Aorta (tissue), 5 donors: Measurements from ENCODE around the gene KIAA0930. TPM values are rescaled to one million over a fixed set of nuclear protein-coding genes. Genes with fewer than 3 reads are reported as not detected.
A peak's percentile ranks its signal among the peaks of the same experiment; 100 is the strongest.

Experiments
- ATAC-seq: fragments of 200-7000 bp; cut with Tn5 transposase; one replicate; pipeline ENCODE4 v1.9.1; 2022; ENCODE audit warnings: moderate library complexity; ENCODE audit not compliant: low FRiP score
- DNase-seq, 2 donors: peaks; one replicate each; pipeline ENCODE4 v3.0.0-alpha.2; 2020
- H3K27ac ChIP-seq, 2 donors: one replicate each; pipeline ENCODE4 v1.5.1; 2013; ENCODE audit warnings: low read length in 2 of 2, mild to moderate bottlenecking in 2 of 2, moderate library complexity in 2 of 2, control low read depth in 1 of 2, inconsistent platforms in 1 of 2, low read depth in 1 of 2
- H3K27me3 ChIP-seq, 2 donors: one replicate each; pipeline ENCODE4 v1.6.1; 2013; ENCODE audit warnings: control low read depth in 1 of 2, low read length in 1 of 2, mild to moderate bottlenecking in 1 of 2, moderate library complexity in 1 of 2; ENCODE audit not compliant: insufficient read depth in 2 of 2, control insufficient read depth in 1 of 2
- H3K36me3 ChIP-seq, 2 donors: one replicate each; pipeline ENCODE4 v1.6.1; 2013; ENCODE audit warnings: control low read depth in 1 of 2, low read length in 1 of 2, mild to moderate bottlenecking in 1 of 2; ENCODE audit not compliant: insufficient read depth in 2 of 2, control insufficient read depth in 1 of 2
- H3K4me1 ChIP-seq, 2 donors: one replicate each; pipeline ENCODE4 v1.6.1; 2013; ENCODE audit warnings: low read length in 2 of 2, control low read depth in 1 of 2, mild to moderate bottlenecking in 1 of 2, moderate library complexity in 1 of 2; ENCODE audit not compliant: insufficient read depth in 2 of 2, control insufficient read depth in 1 of 2
- H3K4me3 ChIP-seq, 2 donors: one replicate each; pipeline ENCODE4 v1.5.1; 2013; ENCODE audit warnings: low read length in 2 of 2, control low read depth in 1 of 2, mild to moderate bottlenecking in 1 of 2
- H3K9me3 ChIP-seq: one replicate; pipeline ENCODE4 v1.6.1; 2013; ENCODE audit warnings: mild to moderate bottlenecking, low read length; ENCODE audit not compliant: control insufficient read depth
- WGBS, 2 donors: extraction: QIAGEN DNeasy Blood & Tissue Kit; methylation state at CpG; one replicate each; pipeline ENCODE4 v1.1.7; 2013; 5-methylcytosine and 5-hydroxymethylcytosine counted together
- intact Hi-C, 2 donors: fragments of 100-400 bp; cut with DNase I; formaldehyde crosslinking; loops; one replicate each; pipeline versions ENCODE4 v1.14.2 to v1.15.0; 2022
- polyA plus RNA-seq, 2 donors: library from polyadenylated mRNA; stranded (reverse); fragments of 200-250 nt; gene quantifications; one replicate each; pipeline ENCODE4 v1.2.3, GENCODE V29; 2013
- total RNA-seq, 2 donors: library from RNA; stranded (reverse); fragmentation: NEBNext Ultra II Directional; extraction: Animal tissue kit (Norgen Biotek cat#: 25700); gene quantifications; one replicate each; pipeline ENCODE4 v1.2.1, GENCODE V29; 2021
- donor health status: healthy with polysubstance abuse.
- donor health status: Bipolar disorder and iron deficiency.
- donor health status: DM: no; HTN: no; CAD: no.
- donor health status: DM: no; HTN: no; CAD: no.
- donor health status: DM: yes; HTN: yes; CAD: no.

KIAA0930 gene
- total and polyA plus RNA-seq, 4 donors, result 36.6 to 101 (median 65.3) TPM

GRCh38 chr22:45233827-45234226 is 6.9 kb downstream of the KIAA0930 start:
- no peaks in the 10 kb centered on the region for H3K36me3 ChIP-seq
- no peaks in the 10 kb centered on the region for H3K9me3 ChIP-seq
- no peak for DNase-seq
- no peak overlapping the region for H3K27ac ChIP-seq
- no peaks in the 10 kb centered on the region for H3K4me1 ChIP-seq
- no peak for ATAC-seq
- H3K4me3 ChIP-seq, result no peak overlapping the region
- H3K27me3 ChIP-seq, result no peaks in the 10 kb centered on the region
- WGBS, 2 donors, result 89 to 91% methylated on average over 10 of the region's 10 CpGs
- intact Hi-C loops, result no loop called here

GRCh38 chr22:45233386-45233785 is 7.3 kb downstream of the KIAA0930 start:
- Histone ChIP-seq H3K27ac (no peak overlapping the region), H3K9me3 (no peaks in the 10 kb centered on the region), H3K36me3 (no peaks in the 10 kb centered on the region), H3K4me3 (no peak overlapping the region), H3K27me3 (no peaks in the 10 kb centered on the region), H3K4me1 (no peaks in the 10 kb centered on the region)
- intact Hi-C loops, result no loop called here
- ATAC-seq (no peak), DNase-seq (peak in 1 of 2 donors; percentile 70)
- WGBS, 2 donors, result 89 to 92% methylated on average over 10 of the region's 10 CpGs

GRCh38 chr22:45231293-45231692 is 9.4 kb downstream of the KIAA0930 start:
- intact Hi-C loops, result no loop called here
- WGBS, 2 donors, result 84 to 94% methylated on average over 2 of the region's 2 CpGs
- Histone ChIP-seq H3K9me3 (no peaks in the 10 kb centered on the region), H3K27ac (no peak overlapping the region), H3K4me3 (no peak overlapping the region), H3K36me3 (no peaks in the 10 kb centered on the region), H3K4me1 (no peaks in the 10 kb centered on the region), H3K27me3 (no peaks in the 10 kb centered on the region)
- DNase-seq (no peak), ATAC-seq (no peak)

GRCh38 chr22:45230026-45230721 is 10.5 kb downstream of the KIAA0930 start:
- no peak overlapping the region for H3K4me3 ChIP-seq
- H3K27me3 ChIP-seq, result no peaks in the 10 kb centered on the region
- intact Hi-C loops, result no loop called here
- no peaks in the 10 kb centered on the region for H3K9me3 ChIP-seq
- no peak for DNase-seq
- H3K36me3 ChIP-seq, result no peaks in the 10 kb centered on the region
- H3K27ac ChIP-seq, result no peak overlapping the region
- 86 to 89% methylated on average over 16 of the region's 16 CpGs for WGBS, 2 donors
- no peak for ATAC-seq
- H3K4me1 ChIP-seq, result no peaks in the 10 kb centered on the region

- H3K27ac ChIP-seq, result no peak overlapping the region
- WGBS, 2 donors, result 86 to 93% methylated on average over 11 to 13 of the region's 13 CpGs
- ATAC-seq (no peak), DNase-seq (no peak)
- H3K36me3 ChIP-seq, result no peaks in the 10 kb centered on the region
- intact Hi-C loops, result no loop called here
- no peak overlapping the region for H3K4me3 ChIP-seq
- H3K27me3 ChIP-seq, result no peaks in the 10 kb centered on the region
- no peaks in the 10 kb centered on the region for H3K4me1 ChIP-seq
- H3K9me3 ChIP-seq, result no peaks in the 10 kb centered on the region
These were observed 11.5 kb downstream of the KIAA0930 start for GRCh38 chr22:45229181-45229580.

- H3K4me1 ChIP-seq, result no peaks in the 10 kb centered on the region
- no peak overlapping the region for H3K27ac ChIP-seq
- DNase-seq, result peak in 1 of 2 donors; percentile 43
- no peaks in the 10 kb centered on the region for H3K9me3 ChIP-seq
- no peaks in the 10 kb centered on the region for H3K36me3 ChIP-seq
- ATAC-seq, result no peak
- no peaks in the 10 kb centered on the region for H3K27me3 ChIP-seq
- intact Hi-C loops, result no loop called here
- no peak overlapping the region for H3K4me3 ChIP-seq
- 88 to 93% methylated on average over 8 of the region's 8 CpGs for WGBS, 2 donors
These were observed 12.3 kb downstream of the KIAA0930 start for GRCh38 chr22:45228401-45228754.

- H3K4me1 ChIP-seq, result no peaks in the 10 kb centered on the region
- intact Hi-C loops, result no loop called here
- WGBS, 2 donors, result 87 to 88% methylated on average over 16 of the region's 16 CpGs
- peak; percentile 81 to 82 for DNase-seq
- H3K27ac ChIP-seq, result no peak overlapping the region
- no peak for ATAC-seq
- no peak overlapping the region for H3K4me3 ChIP-seq
- no peaks in the 10 kb centered on the region for H3K9me3 ChIP-seq
- H3K27me3 ChIP-seq, result no peaks in the 10 kb centered on the region
- H3K36me3 ChIP-seq, result no peaks in the 10 kb centered on the region
These were observed 12.9 kb downstream of the KIAA0930 start for GRCh38 chr22:45227645-45228400.

- Histone ChIP-seq H3K27ac (no peak overlapping the region), H3K4me3 (no peak overlapping the region), H3K4me1 (no peaks in the 10 kb centered on the region), H3K9me3 (no peaks in the 10 kb centered on the region), H3K36me3 (no peaks in the 10 kb centered on the region), H3K27me3 (no peaks in the 10 kb centered on the region)
- 44 to 53% methylated on average over 17 of the region's 17 CpGs for WGBS, 2 donors
- ATAC-seq (no peak), DNase-seq (peak; percentile 73 to 78)
- intact Hi-C loops, result no loop called here
These were observed 14.0 kb downstream of the KIAA0930 start for GRCh38 chr22:45226503-45227186.
